Measurements from ENCODE around the gene FIGNL1. TPM values are rescaled to one million over a fixed set of nuclear protein-coding genes. Genes with fewer than 3 reads are reported as not detected.

FIGNL1 gene
- total and polyA plus RNA-seq, 2 of the 4 experiments (the other 2 are of a cell fraction), result 8.2 to 27.1 TPM

DNA sequence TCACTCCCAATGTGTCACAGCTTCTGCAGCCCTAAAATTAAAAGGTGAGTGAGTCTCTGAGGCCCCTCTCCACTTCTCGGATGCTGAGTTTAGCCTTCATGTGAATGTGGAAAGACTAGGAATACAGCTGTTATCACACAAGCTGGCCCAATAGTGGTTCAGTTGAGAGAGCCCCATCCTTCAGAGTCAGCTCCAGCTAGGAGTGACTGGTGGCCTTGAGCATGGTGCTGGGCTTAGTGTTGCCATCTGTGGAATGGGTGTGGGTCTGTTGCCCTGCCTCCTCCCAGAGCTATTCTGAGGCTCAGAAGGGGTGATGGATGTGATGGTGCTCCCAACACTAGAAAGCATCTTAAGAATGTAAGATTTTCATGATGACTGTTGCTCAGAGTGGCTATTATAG lies 55.8 kb downstream of the FIGNL1 start:
- no peak overlapping the region for H4K8ac ChIP-seq (ENCODE audit: low read depth in 2 of 2, low read length in 2 of 2)
- no peak overlapping the region for H2AK9ac ChIP-seq (replicated peaks; ENCODE audit: low read depth, low read length, poor library complexity)
- H2BK15ac ChIP-seq (ENCODE audit: low read depth, low read length), result no peak overlapping the region
- no peaks in the 10 kb centered on the region for H3K79me1 ChIP-seq (ENCODE audit: low read depth in 1 of 2, low read length in 2 of 2)
- DNase-seq (no peak), ATAC-seq (ENCODE audit: low read depth) (no peak)
- H3K23ac ChIP-seq (ENCODE audit: low read depth, low read length), result no peak overlapping the region
- in situ Hi-C loops (cut with MboI; ENCODE audit: low sequenced_read_pairs), result no loop called here
- no peaks in the 10 kb centered on the region for H3K9me3 ChIP-seq (ENCODE audit: control insufficient read depth, insufficient read depth, low read length)
- intact Hi-C loops (cut with micrococcal nuclease), result no loop called here
- ChIA-PET POLR2A (ENCODE audit: unreplicated experiment) (no interaction called here), CTCF (no interaction called here)
- H2AFZ ChIP-seq (replicated peaks; ENCODE audit: low read length, poor library complexity), result no peak overlapping the region
- no peaks in the 10 kb centered on the region for H4K20me1 ChIP-seq (ENCODE audit: insufficient read depth, low read length)
- H2AK5ac ChIP-seq (ENCODE audit: low read depth, low read length), result no peak overlapping the region
- no CpG with 5 or more reads among the region's 1 CpG for WGBS, 2 experiments (ENCODE audit: extremely low coverage in 2 of 2, insufficient read length in 1 of 2)
- no peak overlapping the region for H2BK120ac ChIP-seq (ENCODE audit: low read depth, low read length)
- no peak overlapping the region for H2BK20ac ChIP-seq (ENCODE audit: low read depth, low read length)
- no peak overlapping the region for H3K14ac ChIP-seq (replicated peaks; ENCODE audit: low read depth, low read length)
- H2BK5ac ChIP-seq (ENCODE audit: low read depth, low read length, poor library complexity, severe bottlenecking), result no peak overlapping the region
- H3K56ac ChIP-seq (ENCODE audit: extremely low read depth, insufficient read depth, low read length), result no peak overlapping the region
- H3K4me1 ChIP-seq (ENCODE audit: control insufficient read depth, insufficient read depth, low read length), result no peaks in the 10 kb centered on the region
- H3K4me3 ChIP-seq (ENCODE audit: insufficient read depth, low read depth, low read length), result no peak overlapping the region
- H3K4me2 ChIP-seq (ENCODE audit: low read depth, low read length), result no peak overlapping the region
- dilution Hi-C loops (cut with HindIII; ENCODE audit: low sequenced_read_pairs, unreplicated experiment), result no loop called here
- H3K9me1 ChIP-seq (ENCODE audit: insufficient read depth, low read length), result no peaks in the 10 kb centered on the region
- H4K5ac ChIP-seq (ENCODE audit: low read depth, low read length), result no peak overlapping the region
- H3K9ac ChIP-seq (ENCODE audit: low read depth, low read length), result no peak overlapping the region
- H3K4ac ChIP-seq (ENCODE audit: low read depth, low read length), result no peak overlapping the region
- H4K91ac ChIP-seq (ENCODE audit: insufficient read depth, low read depth, low read length), result no peak overlapping the region
- no peak overlapping the region for H3K27ac ChIP-seq (ENCODE audit: insufficient read depth, low read length)
- H3K36me3 ChIP-seq (ENCODE audit: control insufficient read depth, insufficient read depth, low read length), result no peaks in the 10 kb centered on the region
- BruUV-seq (replicated peaks), result no TSS peak
- H3K18ac ChIP-seq (ENCODE audit: low read depth, low read length), result no peak overlapping the region
- peaks cover 2% of the 10 kb centered on the region for H3K27me3 ChIP-seq (ENCODE audit: control insufficient read depth, insufficient read depth, low read length)
- TF ChIP-seq, protein P1, sequence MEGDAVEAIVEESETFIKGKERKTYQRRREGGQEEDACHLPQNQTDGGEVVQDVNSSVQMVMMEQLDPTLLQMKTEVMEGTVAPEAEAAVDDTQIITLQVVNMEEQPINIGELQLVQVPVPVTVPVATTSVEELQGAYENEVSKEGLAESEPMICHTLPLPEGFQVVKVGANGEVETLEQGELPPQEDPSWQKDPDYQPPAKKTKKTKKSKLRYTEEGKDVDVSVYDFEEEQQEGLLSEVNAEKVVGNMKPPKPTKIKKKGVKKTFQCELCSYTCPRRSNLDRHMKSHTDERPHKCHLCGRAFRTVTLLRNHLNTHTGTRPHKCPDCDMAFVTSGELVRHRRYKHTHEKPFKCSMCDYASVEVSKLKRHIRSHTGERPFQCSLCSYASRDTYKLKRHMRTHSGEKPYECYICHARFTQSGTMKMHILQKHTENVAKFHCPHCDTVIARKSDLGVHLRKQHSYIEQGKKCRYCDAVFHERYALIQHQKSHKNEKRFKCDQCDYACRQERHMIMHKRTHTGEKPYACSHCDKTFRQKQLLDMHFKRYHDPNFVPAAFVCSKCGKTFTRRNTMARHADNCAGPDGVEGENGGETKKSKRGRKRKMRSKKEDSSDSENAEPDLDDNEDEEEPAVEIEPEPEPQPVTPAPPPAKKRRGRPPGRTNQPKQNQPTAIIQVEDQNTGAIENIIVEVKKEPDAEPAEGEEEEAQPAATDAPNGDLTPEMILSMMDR (conservative IDR thresholded peaks at IDR 0.05; ENCODE audit: low read depth, low read length), result no peak
- TF ChIP-seq, protein P2, sequence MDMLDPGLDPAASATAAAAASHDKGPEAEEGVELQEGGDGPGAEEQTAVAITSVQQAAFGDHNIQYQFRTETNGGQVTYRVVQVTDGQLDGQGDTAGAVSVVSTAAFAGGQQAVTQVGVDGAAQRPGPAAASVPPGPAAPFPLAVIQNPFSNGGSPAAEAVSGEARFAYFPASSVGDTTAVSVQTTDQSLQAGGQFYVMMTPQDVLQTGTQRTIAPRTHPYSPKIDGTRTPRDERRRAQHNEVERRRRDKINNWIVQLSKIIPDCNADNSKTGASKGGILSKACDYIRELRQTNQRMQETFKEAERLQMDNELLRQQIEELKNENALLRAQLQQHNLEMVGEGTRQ (IDR thresholded peaks at IDR 0.05; ENCODE audit: low read depth, low read length), result no peak
- TF ChIP-seq NFE2L2 (IDR thresholded peaks at IDR 0.05; ENCODE audit: low read depth, low read length) (no peak), POLR2A (IDR thresholded peaks at IDR 0.05; ENCODE audit: low read depth, low read length) (no peak)

Small RNA genes within 50 kb of the gene (microRNA-seq; reads per million reads assigned to microRNA genes)
- gene RNU6-1091P (ENCODE audit: insufficient read depth, insufficient read length), result not detected

Small RNA genes within 50 kb of the gene (small RNA-seq; reads per million reads assigned to genes)
- 0 reads per million in 5 experiments for gene RNU6-1091P

Other genes starting within 250 kb of the FIGNL1 start
- gene IKZF1, start 145.6 kb downstream of the FIGNL1 start, total RNA-seq (2012; rRNA removed), result not detected in 2 replicates
- not detected in 2 replicates for gene IKZF1, start 145.6 kb downstream of the FIGNL1 start, polyA plus RNA-seq (2012; rRNA removed)
- gene DDC, start 115.1 kb upstream of the FIGNL1 start, total RNA-seq (2012; rRNA removed), result not detected in 2 replicates
- gene DDC, start 115.1 kb upstream of the FIGNL1 start, polyA plus RNA-seq (2012; rRNA removed), result not detected in 2 replicates